Endometrial microvascular endothelial cells (primary cell): ENCODE data around the gene DENND4B. TPM values are rescaled to one million over a fixed set of nuclear protein-coding genes. Genes with fewer than 3 reads are reported as not detected.
"Not testable (repeated sequence)": the region's sequence is repeated elsewhere in the genome, so short reads cannot be mapped to it uniquely, and the experiment has no call there.

ENCODE experiments used
- in situ Hi-C: cut with HindIII; loops from 2 replicates; pipeline ENCODE4 v1.10.0; 2017; ENCODE audit warnings: low sequenced_read_pairs, low pct_unique_long_range_greater_than_20kb; ENCODE audit errors: inconsistent ontology term
- total RNA-seq: library from RNA; depleted of rRNA; stranded (reverse); fragments of >200 nt; gene quantifications from one replicate; pipeline ENCODE4 v1.2.3, GENCODE V29; 2015; ENCODE audit errors: inconsistent ontology term

The DENND4B gene
- total RNA-seq, 1 donor from 2014 or later: 15.6 TPM

- in situ Hi-C loops: no loop called here
These were observed 40.1 kb downstream of the DENND4B start for GRCh38 chr1:153906396-153906795.

GRCh38 chr1:153905908-153906307 lies 40.6 kb downstream of the DENND4B start:
- in situ Hi-C loops: not testable (repeated sequence)

- in situ Hi-C loops: no loop called here
These were observed 42.6 kb downstream of the DENND4B start for GRCh38 chr1:153903841-153904455.

- in situ Hi-C loops: no loop called here
These were observed 47.0 kb downstream of the DENND4B start for GRCh38 chr1:153899509-153899908.

GRCh38 chr1:153895866-153896265 lies 50.7 kb downstream of the DENND4B start:
- in situ Hi-C loops: not testable (repeated sequence)

- in situ Hi-C loops: not testable (repeated sequence)
These were observed 55.5 kb downstream of the DENND4B start for GRCh38 chr1:153891042-153891441.

- in situ Hi-C loops: no loop called here
These were observed 58.0 kb downstream of the DENND4B start for GRCh38 chr1:153888533-153888932.

GRCh38 chr1:153886127-153886526 lies 60.4 kb downstream of the DENND4B start:
- in situ Hi-C loops: no loop called here

GRCh38 chr1:153883223-153883622 lies 63.3 kb downstream of the DENND4B start:
- in situ Hi-C loops: no loop called here

- in situ Hi-C loops: no loop called here
These were observed 64.1 kb downstream of the DENND4B start for GRCh38 chr1:153882296-153882912.

GRCh38 chr1:153881751-153882150 lies 64.8 kb downstream of the DENND4B start:
- in situ Hi-C loops: no loop called here

- in situ Hi-C loops: no loop called here
These were observed 65.6 kb downstream of the DENND4B start for GRCh38 chr1:153880962-153881361.

GRCh38 chr1:153880024-153880423 lies 66.5 kb downstream of the DENND4B start:
- in situ Hi-C loops: no loop called here

Other genes starting within 250 kb of the DENND4B start
- 21.0 TPM for gene INTS3, start 218.7 kb downstream of the DENND4B start, total RNA-seq
- 18.0 TPM for gene SLC27A3, start 171.3 kb downstream of the DENND4B start, total RNA-seq
- gene GATAD2B, start 23.7 kb downstream of the DENND4B start, total RNA-seq: 7.4 TPM
- 17.7 TPM for gene CRTC2, start 11.9 kb upstream of the DENND4B start, total RNA-seq
- 108 TPM for gene SLC39A1, start 16.8 kb upstream of the DENND4B start, total RNA-seq
- 6.0 TPM for gene CREB3L4, start 21.2 kb upstream of the DENND4B start, total RNA-seq
- 221 TPM for gene JTB, start 31.0 kb upstream of the DENND4B start, total RNA-seq
- 39.7 TPM for gene RAB13, start 39.6 kb upstream of the DENND4B start, total RNA-seq
- 940 TPM for gene RPS27, start 44.0 kb upstream of the DENND4B start, total RNA-seq
- not detected for gene NUP210L, start 208.4 kb upstream of the DENND4B start, total RNA-seq
- 973 TPM for gene TPM3, start 245.4 kb upstream of the DENND4B start, total RNA-seq